ENCODE measurements around the gene GRID1. TPM values are rescaled to one million over a fixed set of nuclear protein-coding genes. Genes with fewer than 3 reads are reported as not detected.
A peak's percentile ranks its signal among the peaks of the same experiment; 100 is the strongest.

The GRID1 gene
- total RNA-seq, 1 donor from 2014 or later: 7.1 TPM

DNA sequence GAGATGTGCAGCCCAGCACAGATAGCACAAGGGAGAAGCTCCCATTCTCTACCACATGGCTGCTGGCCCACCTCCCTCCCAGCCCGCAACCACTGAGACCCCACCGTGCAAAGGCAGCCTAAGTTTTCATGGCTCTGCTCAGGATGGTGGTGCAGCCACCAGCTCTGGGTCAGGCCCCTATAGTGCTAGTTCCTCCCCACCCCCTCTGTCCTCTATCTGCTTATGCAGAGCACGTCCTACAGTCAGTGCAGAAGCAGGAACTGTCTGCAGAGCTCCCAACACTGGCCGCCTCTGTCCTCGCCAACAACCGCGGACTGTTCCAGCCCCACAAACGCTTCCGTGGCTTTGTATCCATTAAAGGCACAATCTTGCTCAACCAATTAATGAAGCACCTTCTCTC lies 278.9 kb downstream of the GRID1 start:
- Histone ChIP-seq H3K4me1 (no peaks in the 10 kb centered on the region), H3K36me3 (no peaks in the 10 kb centered on the region), H3K9me3 (no peaks in the 10 kb centered on the region), H3K4me3 (no peak overlapping the region), H3K27ac (no peak overlapping the region), H3K27me3 (no peaks in the 10 kb centered on the region)
- intact Hi-C loops (cut with DNase I): no loop called here
- no peak for TF ChIP-seq POLR2AphosphoS5 (IDR thresholded peaks at IDR 0.05; ENCODE audit: insufficient read depth in 1 of 2, low read depth in 1 of 2)
- no peak for TF ChIP-seq POLR2A (IDR thresholded peaks at IDR 0.05)
- TF ChIP-seq, protein P1, sequence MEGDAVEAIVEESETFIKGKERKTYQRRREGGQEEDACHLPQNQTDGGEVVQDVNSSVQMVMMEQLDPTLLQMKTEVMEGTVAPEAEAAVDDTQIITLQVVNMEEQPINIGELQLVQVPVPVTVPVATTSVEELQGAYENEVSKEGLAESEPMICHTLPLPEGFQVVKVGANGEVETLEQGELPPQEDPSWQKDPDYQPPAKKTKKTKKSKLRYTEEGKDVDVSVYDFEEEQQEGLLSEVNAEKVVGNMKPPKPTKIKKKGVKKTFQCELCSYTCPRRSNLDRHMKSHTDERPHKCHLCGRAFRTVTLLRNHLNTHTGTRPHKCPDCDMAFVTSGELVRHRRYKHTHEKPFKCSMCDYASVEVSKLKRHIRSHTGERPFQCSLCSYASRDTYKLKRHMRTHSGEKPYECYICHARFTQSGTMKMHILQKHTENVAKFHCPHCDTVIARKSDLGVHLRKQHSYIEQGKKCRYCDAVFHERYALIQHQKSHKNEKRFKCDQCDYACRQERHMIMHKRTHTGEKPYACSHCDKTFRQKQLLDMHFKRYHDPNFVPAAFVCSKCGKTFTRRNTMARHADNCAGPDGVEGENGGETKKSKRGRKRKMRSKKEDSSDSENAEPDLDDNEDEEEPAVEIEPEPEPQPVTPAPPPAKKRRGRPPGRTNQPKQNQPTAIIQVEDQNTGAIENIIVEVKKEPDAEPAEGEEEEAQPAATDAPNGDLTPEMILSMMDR (IDR thresholded peaks at IDR 0.05): no peak
- peak; percentile 46 to 71 for DNase-seq (ENCODE audit: extremely low spot score in 2 of 2)

DNA sequence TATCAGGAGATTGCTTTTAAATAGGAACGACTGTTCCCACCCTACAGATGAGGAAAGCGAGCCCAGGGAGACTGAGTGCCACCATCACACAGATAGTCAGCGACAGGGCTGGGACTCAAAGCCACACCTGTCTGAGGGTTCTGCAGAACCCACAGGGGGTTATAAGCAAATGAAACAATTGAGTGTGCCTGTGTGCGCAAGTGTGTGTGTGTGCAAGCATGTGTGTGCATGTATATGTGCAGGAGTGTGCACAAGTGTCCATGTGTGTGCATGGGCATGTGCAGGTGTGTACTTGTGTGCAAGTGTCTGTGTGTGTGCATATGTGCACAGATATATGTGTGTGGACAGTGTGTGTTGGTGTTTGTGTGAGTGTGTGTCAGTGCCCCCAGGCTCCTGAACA lies 280.2 kb downstream of the GRID1 start:
- intact Hi-C loops (cut with DNase I): no loop called here
- Histone ChIP-seq H3K27ac (no peak overlapping the region), H3K4me1 (no peaks in the 10 kb centered on the region), H3K27me3 (no peaks in the 10 kb centered on the region), H3K36me3 (no peaks in the 10 kb centered on the region), H3K4me3 (no peak overlapping the region), H3K9me3 (no peaks in the 10 kb centered on the region)
- DNase-seq (ENCODE audit: extremely low spot score in 2 of 2): peak; percentile 65 to 79
- TF ChIP-seq, protein P1 (IDR thresholded peaks at IDR 0.05): no peak
- TF ChIP-seq POLR2A (IDR thresholded peaks at IDR 0.05) (no peak), POLR2AphosphoS5 (IDR thresholded peaks at IDR 0.05; ENCODE audit: insufficient read depth in 1 of 2, low read depth in 1 of 2) (no peak)

DNA sequence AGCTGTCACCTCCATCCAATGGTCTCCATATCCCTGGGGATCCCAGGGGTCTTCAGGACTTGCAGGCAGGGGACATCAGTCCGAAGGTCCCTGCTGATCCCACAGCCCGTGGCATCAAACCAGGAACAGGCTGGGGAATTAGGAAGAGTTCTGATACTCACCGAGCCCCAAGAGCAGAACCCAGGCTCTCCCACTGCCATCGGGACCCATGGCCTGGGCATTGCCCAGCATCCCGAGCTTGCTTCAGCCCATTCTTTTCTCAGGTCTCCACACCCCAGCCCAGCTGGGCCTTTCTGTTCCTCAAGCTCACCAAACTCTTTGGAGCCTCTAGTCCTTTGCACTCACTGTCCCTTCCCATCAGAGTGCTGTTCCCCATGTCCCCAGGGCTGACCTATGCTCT lies 280.9 kb downstream of the GRID1 start:
- intact Hi-C loops (cut with DNase I): no loop called here
- no peak for TF ChIP-seq POLR2AphosphoS5 (IDR thresholded peaks at IDR 0.05; ENCODE audit: insufficient read depth in 1 of 2, low read depth in 1 of 2)
- TF ChIP-seq POLR2A (IDR thresholded peaks at IDR 0.05): no peak
- TF ChIP-seq, protein P1 (IDR thresholded peaks at IDR 0.05): no peak
- Histone ChIP-seq H3K4me3 (no peak overlapping the region), H3K27me3 (no peaks in the 10 kb centered on the region), H3K27ac (no peak overlapping the region), H3K4me1 (no peaks in the 10 kb centered on the region), H3K36me3 (no peaks in the 10 kb centered on the region), H3K9me3 (no peaks in the 10 kb centered on the region)
- peak; percentile 31 to 69 for DNase-seq (ENCODE audit: extremely low spot score in 2 of 2)

- no peaks in the 10 kb centered on the region for H3K9me3 ChIP-seq
- TF ChIP-seq POLR2A (IDR thresholded peaks at IDR 0.05) (no peak), POLR2AphosphoS5 (IDR thresholded peaks at IDR 0.05; ENCODE audit: insufficient read depth in 1 of 2, low read depth in 1 of 2) (no peak)
- TF ChIP-seq, protein P1 (IDR thresholded peaks at IDR 0.05): no peak
- no peak overlapping the region for H3K27ac ChIP-seq
- intact Hi-C loops (cut with DNase I): no loop called here
- no peaks in the 10 kb centered on the region for H3K27me3 ChIP-seq
- H3K4me3 ChIP-seq: no peak overlapping the region
- no peaks in the 10 kb centered on the region for H3K4me1 ChIP-seq
- DNase-seq (ENCODE audit: extremely low spot score in 2 of 2): peak; percentile 40 to 46
- H3K36me3 ChIP-seq: no peaks in the 10 kb centered on the region
Observed at GRCh38 chr10:86085136-86085535, 281.5 kb downstream of the GRID1 start.

DNA sequence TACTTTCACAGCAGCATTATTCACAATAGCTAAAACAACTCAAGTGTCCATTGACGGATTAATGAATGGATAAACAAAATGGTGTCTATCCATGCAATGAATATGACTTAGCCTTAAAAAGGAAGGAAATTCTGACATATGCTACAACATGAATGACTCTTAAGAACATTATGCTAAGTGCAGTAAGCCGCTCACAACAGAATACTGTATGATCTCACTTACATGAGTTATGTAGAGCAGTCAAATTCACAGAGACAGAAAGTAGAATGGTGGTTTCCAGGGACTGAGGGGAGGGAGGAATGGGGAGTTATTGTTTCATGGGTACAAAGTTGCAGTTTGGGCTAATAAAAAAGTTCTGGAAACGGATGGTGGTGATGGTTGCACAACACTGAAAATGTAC lies 282.0 kb downstream of the GRID1 start:
- Histone ChIP-seq H3K27me3 (no peaks in the 10 kb centered on the region), H3K9me3 (no peaks in the 10 kb centered on the region), H3K36me3 (no peaks in the 10 kb centered on the region), H3K27ac (no peak overlapping the region), H3K4me3 (no peak overlapping the region), H3K4me1 (no peaks in the 10 kb centered on the region)
- intact Hi-C loops (cut with DNase I): no loop called here
- no peak for DNase-seq (ENCODE audit: extremely low spot score in 2 of 2)
- TF ChIP-seq POLR2A (IDR thresholded peaks at IDR 0.05): no peak
- TF ChIP-seq, protein P1 (IDR thresholded peaks at IDR 0.05): no peak
- no peak for TF ChIP-seq POLR2AphosphoS5 (IDR thresholded peaks at IDR 0.05; ENCODE audit: insufficient read depth in 1 of 2, low read depth in 1 of 2)
